AG08396 (cell line): ENCODE results near the gene MCRIP2.
A peak's percentile ranks its signal among the peaks of the same experiment; 100 is the strongest.

ENCODE experiments used
- DNase-seq: peaks from one replicate; pipeline ENCODE4 v3.0.0; 2012; ENCODE audit warnings: low spot score, mixed read lengths

MCRIP2 gene

GRCh38 chr16:632486-633335 is 8.9 kb upstream of the MCRIP2 start:
- no peak for DNase-seq

DNA sequence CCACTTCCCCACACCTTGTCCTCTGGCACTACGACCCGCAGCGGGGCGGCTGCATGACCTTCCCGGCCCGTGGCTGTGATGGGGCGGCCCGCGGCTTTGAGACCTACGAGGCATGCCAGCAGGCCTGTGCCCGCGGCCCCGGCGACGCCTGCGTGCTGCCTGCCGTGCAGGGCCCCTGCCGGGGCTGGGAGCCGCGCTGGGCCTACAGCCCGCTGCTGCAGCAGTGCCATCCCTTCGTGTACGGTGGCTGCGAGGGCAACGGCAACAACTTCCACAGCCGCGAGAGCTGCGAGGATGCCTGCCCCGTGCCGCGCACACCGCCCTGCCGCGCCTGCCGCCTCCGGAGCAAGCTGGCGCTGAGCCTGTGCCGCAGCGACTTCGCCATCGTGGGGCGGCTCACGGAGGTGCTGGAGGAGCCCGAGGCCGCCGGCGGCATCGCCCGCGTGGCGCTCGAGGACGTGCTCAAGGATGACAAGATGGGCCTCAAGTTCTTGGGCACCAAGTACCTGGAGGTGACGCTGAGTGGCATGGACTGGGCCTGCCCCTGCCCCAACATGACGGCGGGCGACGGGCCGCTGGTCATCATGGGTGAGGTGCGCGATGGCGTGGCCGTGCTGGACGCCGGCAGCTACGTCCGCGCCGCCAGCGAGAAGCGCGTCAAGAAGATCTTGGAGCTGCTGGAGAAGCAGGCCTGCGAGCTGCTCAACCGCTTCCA is 8.1 kb upstream of the MCRIP2 start:
- no peak for DNase-seq

GRCh38 chr16:634051-634670 is 7.5 kb upstream of the MCRIP2 start:
- no peak for DNase-seq

GRCh38 chr16:634996-635395 is 6.6 kb upstream of the MCRIP2 start:
- no peak for DNase-seq

GRCh38 chr16:635573-636205 is 5.9 kb upstream of the MCRIP2 start:
- DNase-seq: no peak

DNA sequence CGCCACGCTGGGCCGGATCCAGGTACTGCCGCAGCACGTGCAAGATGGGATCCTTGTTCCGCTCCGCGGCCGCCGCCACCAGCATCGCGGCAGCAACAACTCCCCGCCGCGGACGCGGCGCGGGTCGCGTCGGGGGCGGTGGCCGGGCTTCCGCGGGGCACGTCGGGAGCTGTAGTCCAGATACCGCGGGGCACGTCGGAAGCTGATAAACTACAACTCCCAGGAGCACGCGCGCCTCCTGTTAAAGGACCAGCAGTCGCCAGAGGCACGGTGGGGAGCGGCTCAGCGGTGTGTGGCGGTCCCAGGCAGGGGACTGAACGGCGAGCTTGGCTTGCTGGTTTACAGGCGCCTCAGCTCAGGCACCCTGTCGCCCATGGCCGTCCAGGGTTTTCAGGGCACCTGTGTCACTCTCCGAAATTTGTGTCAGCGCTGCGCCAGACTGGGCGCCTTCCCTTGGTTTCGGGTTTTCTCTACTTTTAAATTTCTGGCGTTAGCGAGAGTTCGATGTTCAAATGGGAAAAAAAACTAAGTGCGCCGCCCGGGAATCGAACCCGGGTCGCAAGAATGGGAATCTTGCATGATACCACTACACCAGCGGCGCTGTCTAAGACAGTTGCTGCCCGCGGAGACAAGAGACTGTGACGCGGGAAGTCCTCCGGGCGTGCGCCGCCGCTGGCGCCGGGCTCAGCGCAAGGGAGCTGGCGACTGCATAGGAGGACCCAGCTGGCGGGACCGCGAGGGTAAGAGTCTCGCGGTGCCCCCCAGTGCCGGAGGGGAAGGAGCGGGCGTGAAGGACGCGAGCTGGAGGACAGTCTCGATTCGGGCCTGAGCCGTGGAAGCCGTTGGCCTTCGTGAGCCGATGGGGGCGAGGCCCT is 5.2 kb upstream of the MCRIP2 start, which contains the start of gene METTL26:
TSS of gene METTL26 (minus strand) at position 100 of the 875 bp plus-strand sequence. CDS start at position 85, 15 bp downstream.
- DNase-seq: peak; percentile 96

DNA sequence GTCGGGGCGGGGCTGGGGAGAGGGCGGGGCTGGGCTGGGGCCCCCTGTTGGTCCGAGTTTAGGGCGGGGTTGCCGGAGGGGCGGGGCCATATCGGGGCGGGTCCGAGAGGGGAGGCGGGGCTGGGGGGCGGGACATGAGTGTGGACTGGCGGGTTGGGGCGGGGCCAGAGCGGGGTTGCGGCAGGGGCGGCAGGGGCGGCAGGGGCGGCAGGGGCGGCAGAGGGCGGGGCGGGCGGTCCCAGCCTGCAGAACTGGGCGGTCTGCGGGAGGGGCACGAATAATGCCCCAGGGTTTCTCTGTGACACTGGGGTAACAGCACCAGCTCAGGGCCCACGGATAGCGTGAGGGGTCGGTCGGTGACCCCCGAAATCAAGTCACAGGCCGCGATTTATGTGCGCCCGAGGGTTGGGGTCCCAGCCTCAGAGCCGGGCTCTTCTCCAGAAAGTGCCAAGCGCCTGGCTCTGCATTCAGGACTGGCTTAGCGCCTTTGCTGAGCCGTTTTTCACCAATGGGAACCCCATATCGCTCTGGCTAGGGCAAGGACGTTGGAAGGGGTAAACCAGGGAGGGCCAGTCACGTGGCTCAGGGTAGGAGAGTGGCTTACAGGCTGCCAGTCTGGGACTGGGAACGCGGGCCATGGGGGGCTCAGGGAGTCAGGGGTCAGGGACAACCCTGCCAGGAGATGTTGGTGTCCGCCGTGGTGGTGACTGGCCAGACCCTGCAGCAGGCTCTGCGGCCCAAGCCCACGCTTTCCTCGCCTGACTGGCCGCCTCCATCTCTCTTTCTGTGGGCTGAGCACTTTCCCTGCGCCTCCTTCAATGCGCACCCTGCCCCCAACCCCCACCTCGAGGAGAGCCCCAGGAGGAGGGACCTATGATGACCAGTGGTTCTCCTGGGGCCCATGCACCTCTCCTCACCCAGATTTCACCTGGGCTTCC is 4.3 kb upstream of the MCRIP2 start:
- DNase-seq: peak; percentile 100

- no peak for DNase-seq
Observed at GRCh38 chr16:638034-638543, 3.5 kb upstream of the MCRIP2 start.

DNA sequence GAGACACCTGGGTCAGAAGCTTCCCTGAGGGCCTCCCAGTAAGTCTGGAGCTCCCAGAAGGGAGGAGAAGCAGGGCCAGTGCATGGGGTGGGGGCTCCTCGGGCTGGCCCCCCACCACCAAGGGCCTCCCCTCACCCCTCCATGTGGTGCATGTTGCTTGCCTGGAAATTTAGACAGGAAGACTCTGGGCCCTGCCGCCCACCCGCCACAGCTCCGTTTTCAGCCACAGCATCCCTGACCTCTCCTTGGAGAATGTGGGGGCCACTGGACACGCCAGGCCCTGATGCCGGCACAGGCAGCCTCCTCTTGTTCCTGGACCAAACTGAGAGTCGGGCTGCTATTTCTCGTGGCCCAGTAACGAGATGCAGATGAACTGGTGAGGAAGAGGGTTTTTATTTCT is 2.8 kb upstream of the MCRIP2 start:
- DNase-seq: no peak

DNA sequence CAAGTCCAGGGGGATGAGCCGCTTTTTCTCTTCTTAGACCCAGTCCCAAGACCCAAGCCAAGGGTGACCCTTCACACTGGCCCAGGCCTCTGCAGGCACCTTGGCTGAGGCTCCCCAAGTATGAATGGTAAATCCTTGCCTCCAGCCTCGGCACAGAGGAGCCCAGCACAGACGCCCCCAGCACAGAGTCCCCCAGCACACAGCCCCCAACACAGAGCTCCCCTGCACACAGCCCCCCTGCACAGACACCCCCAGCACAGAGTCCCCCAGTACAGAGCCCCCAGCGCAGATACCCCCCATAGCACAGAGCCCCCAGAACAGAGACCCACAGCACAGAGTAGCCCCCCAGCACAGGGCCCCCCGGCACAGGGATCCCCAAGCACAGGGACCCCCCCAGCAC is 1.0 kb upstream of the MCRIP2 start:
- no peak for DNase-seq

- DNase-seq: peak; percentile 55
Observed at GRCh38 chr16:642189-643049, 791 bp downstream of the MCRIP2 start.

- DNase-seq: no peak
Observed at GRCh38 chr16:643050-643368, 1.4 kb downstream of the MCRIP2 start.

DNA sequence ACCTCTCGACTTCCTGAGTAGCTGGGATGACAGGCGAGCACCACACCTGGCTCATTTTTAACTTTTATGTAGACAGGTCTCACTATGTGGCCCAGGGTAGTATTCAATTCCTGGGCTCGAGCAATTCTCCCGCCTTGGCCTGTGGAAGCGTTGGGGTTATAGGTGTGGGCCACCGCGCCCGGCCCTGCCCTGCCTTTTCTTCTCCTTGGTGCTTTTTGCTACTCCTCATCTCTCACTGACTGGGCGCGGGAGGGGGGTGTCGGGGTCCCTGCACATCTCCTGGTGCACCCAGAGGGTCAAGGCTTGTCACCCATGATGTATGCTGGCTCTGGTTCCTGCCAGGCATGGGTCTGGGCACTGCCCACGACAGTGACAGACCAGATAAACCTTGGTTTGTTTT is 2.9 kb downstream of the MCRIP2 start:
- DNase-seq: no peak

DNA sequence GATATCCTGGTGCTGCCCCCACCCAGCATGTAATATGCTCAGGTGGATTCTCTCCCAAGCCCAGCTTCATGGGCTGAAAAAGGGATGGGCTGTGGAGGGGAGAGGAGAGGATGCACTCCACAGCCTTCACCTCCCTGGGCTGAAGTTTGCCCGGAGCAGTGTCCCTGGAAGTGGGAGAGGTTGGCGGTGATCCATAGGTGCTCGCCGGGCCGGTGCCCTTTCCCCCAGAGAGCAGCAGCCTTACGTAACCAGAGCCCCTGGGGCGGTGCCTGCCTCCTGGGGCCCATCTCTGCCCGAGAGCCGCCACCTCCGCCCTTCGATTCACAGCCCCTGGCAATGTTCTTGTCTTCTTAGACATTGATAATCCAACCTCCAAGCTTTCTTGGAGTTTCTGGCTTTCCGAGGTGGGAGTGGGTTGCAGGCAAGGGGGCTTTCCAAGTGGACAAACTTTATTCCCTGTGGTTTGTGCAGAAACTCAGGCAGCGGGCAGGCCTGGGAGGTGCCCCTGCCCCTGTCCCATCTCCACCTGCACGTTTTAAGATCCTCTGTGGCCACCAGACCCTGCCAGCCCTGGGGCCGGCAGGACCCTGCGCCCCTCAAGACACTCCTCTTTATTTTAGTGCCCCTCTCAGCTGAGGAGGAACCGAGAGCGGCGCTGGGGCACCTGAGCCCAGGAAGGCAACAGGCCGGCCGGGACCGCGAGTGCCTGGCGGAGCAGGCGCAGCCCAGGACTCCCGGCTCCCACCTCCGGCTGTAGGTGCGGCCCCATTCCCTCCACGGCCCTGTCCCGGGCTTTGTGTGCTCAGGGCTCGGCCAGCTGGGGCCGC is 4.4 kb downstream of the MCRIP2 start:
- no peak for DNase-seq

- no peak for DNase-seq
Observed at GRCh38 chr16:646679-647172, 5.1 kb downstream of the MCRIP2 start.

DNA sequence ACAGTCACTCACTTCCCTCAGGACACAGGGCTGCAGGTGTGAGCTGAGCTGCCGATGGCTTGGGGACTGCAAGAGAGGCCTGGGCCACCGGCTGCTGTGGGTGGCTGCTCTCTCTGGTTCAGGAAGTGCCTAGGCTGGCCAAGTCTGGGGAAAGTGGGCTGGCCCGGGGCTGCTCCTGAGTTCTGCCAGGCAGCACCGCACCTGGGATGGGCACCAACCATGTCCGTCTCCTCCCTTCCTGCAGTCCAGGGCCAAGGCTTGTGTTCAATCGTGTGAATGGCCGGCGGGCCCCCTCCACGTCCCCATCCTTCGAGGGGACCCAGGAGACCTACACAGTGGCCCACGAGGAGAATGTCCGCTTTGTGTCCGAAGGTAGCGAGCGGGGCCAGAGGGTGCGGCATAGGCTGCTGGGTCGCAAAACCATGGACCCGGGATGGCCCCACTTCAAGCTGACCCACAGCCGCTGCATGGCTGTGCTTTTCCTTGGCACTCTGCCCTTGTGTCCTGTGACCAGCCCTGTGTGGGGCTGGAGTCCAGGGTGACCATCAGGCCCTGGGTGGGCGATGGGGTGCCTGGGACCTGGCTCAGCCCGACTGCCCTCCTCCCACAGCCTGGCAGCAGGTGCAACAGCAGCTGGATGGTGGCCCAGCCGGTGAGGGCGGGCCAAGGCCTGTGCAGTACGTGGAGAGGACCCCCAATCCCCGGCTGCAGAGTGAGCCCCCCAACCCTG is 5.7 kb downstream of the MCRIP2 start:
- DNase-seq: no peak

GRCh38 chr16:648071-648780 is 6.6 kb downstream of the MCRIP2 start:
- peak; percentile 61 for DNase-seq
